RWPE1 (cell line): ENCODE data around the gene CRHR2.

ENCODE experiments used
- CTCF ChIA-PET: fragments of 350-600 bp; sonication (Branson Sonifier 250); formaldehyde crosslinking; extraction: SDS; loops from one replicate; lab custom pipeline; 2021; lab: Yijun Ruan, JAX
- POLR2A ChIA-PET: fragments of 400-600 bp; formaldehyde crosslinking; extraction: SDS; loops from one replicate; lab custom pipeline; 2020; ENCODE audit warnings: antibody characterized with exemption; ENCODE audit not compliant: low non-redundant PET; lab: Yijun Ruan, JAX
- DNase-seq: peaks from one replicate; pipeline ENCODE4 v3.0.0; 2012; ENCODE audit warnings: low spot score
- H3K27ac ChIP-seq: fragments of 450-650 bp; 2 replicates; pipeline ENCODE4 v1.5.1; 2017
- TF ChIP-seq, protein P1 (sequence below): fragments of 450-650 bp; conservative IDR thresholded peaks from 2 replicates; pipeline ENCODE4 v1.5.1; 2017; ENCODE audit warnings: low read depth, mild to moderate bottlenecking

The CRHR2 gene

DNA sequence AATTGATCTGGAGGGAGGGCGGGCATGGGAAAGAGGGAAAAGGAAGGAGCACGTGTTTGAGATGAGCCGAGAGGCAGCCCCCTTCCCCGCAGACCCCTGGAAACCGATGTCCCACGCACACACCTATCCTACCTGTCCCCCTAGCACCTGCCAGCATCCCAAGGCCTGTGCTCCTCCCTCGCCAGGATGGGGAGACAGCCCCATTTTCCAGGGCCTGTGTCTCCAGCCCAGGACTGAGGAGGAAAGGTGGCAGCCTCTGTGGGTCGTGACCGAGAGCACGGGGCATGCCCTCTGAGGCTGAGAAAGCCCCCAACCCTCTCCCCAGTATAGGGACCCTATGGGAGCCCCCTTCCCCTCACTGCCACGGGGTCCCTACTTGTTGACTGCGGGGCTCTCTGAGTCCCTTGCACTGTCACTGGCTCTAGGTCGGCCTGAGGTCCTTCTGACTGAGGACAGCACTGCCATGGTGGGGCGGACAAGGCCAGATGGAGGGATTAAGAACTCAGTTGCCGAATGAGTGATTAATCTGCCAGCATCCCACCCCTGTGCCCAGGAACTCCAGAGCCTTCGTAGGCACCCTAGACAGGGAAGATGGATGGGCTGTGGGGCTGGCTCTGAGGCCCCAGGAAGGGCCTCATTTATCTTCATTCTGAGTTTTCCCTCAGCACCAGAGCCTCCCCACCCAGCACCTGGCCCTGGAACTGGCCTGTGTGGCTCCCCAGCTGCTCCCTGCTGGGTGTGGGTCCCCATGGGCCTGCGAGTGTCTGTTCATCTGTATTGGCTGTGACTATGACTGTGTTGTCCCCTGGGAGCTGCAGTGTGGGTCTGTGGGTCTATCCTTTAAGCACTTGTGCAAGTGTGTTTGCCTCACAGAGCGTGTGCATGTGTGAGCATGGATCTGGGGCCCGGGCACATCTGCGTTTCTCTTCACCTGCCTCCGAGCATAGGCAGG is 26.0 kb downstream of the CRHR2 start:
- TF ChIP-seq, protein P1, sequence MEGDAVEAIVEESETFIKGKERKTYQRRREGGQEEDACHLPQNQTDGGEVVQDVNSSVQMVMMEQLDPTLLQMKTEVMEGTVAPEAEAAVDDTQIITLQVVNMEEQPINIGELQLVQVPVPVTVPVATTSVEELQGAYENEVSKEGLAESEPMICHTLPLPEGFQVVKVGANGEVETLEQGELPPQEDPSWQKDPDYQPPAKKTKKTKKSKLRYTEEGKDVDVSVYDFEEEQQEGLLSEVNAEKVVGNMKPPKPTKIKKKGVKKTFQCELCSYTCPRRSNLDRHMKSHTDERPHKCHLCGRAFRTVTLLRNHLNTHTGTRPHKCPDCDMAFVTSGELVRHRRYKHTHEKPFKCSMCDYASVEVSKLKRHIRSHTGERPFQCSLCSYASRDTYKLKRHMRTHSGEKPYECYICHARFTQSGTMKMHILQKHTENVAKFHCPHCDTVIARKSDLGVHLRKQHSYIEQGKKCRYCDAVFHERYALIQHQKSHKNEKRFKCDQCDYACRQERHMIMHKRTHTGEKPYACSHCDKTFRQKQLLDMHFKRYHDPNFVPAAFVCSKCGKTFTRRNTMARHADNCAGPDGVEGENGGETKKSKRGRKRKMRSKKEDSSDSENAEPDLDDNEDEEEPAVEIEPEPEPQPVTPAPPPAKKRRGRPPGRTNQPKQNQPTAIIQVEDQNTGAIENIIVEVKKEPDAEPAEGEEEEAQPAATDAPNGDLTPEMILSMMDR: no peak
- no peak for DNase-seq
- ChIA-PET POLR2A (no interaction called here), CTCF (no interaction called here)
- no peak overlapping the region for H3K27ac ChIP-seq

DNA sequence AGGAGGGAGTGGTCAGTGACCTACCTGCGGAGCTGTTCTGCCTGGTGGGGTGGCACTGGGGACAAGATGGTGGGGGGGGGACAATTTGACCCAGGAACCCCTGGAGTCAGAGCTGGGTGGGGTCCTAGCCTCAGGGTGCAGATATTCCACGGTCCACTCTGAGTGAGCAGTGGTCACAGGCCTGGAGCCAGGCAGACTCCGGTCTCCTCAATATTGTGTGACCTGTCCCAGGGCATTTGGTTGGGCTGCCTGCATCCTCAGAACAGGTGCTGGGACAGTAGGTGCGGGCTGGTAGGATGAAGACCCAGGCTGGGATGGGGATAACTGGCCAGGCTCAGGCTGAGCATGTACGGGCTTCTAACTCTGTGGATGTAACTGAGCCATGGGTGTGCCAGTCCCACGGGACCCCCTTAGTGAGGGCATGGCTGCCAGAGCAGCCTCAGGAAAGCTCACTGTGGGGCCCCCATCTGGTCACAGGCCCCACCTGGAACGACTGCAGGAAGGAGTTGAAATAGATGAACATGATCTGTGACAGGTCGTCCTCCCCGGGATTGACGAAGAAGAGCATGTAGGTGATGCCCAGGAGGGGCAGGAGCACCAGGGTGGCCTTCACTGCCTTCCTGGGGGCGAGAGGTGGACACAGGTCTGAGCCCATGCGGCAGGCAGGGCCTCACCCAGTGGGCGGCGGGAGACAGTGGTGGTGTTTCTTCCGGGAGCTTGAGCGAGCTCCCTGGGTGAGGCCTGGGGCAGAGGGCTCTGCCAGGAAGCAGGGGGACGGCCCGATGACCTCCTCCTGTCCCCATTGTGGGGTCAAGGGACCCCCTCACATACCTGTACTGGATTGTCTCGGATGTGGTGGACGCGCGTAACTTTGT is 26.9 kb downstream of the CRHR2 start:
- ChIA-PET POLR2A (no interaction called here), CTCF (interaction anchor here (0.6 kb wide), 1 partner anchor 8 kb away, joined by 4 read pairs; no protein-coding TSS in a partner anchor)
- no peak overlapping the region for H3K27ac ChIP-seq
- TF ChIP-seq, protein P1: no peak
- DNase-seq: no peak

DNA sequence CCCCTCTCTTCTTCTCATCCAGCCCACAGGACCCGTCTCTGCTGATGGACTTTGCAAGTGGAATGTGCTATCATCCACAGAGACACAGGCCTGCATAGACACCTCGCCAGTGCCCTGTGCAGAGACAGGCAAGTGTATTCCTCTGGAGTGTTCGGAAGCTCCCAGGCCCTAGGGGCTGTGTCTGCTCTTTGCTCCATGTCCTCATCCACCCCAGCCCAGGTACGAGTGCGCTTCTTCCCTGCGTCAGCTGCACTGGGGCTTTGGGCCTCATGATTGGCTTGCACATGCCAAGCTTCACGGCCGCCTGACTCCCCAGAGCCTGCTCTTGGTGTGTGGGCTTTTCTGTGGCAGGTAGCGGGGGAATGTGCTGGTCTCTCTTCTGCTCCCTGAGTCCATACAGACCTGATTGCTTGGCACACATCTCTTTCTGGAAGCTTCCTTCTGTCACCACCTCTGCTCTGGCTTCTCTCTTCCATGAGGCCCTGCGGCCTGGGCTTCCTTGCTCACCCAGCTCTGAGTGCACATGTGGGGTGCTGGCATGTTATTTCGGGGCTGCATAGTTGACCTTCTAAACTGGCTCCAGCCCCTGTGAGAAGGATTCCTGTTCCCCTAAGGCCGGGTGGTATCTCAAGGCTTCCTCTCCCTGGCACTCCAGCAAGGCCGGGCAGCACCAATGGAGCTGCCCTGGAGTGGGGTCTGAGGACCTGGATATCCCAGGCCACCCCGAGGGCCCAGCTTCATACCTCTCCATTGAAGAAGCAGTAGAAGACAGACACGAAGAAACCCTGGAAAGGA is 27.8 kb downstream of the CRHR2 start:
- TF ChIP-seq, protein P1: no peak
- H3K27ac ChIP-seq: no peak overlapping the region
- DNase-seq: no peak
- POLR2A ChIA-PET: no interaction called here
- CTCF ChIA-PET: interaction anchor here (0.6 kb wide), 2 partner anchors 9 to 85 kb away, joined by 3 to 4 read pairs; no protein-coding TSS in a partner anchor

DNA sequence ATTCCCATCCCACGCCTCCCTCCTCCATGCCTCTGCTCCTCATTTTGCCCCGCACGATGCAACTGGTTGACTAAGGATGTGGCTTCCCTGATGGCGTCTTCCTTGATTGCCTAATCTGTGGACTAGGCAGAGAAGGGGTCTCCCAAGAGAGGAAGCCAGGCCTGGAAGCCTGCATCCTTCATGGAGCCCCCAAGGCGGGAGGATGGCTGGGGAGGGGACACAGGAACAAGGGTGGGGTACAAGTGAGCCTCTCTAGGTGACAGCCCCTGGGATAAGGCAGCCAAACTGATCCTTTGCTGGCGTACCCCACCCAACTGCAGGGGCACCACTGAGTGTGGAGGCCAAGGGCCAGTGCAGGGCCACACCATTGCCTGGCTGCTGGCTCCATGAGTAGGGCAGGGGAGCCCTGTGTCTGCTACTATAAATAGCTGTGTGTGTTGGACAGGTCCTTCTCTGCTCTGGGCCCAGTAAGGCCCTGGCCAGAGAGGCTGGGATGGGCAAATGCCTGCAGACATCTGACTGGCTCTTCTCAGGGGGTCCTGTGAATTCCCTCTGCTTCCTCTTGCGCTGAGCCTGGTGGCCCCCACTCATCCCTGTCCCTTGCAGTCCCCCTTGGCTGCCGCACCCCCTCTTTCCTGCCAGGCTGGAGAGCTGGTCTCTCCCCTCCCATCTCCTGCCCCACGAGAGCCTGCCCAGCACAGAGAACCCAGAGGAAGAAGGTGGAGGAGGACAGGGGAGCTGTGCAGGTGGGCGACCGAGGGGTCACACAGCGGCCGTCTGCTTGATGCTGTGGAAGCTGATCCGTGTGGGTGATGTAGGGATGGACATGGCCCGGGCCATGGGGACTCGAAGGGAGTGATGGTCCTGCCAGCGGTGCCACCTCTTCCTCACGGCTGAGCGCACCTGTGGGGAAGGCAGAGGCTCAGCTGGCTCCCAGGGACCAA is 29.3 kb downstream of the CRHR2 start:
- TF ChIP-seq, protein P1: no peak
- CTCF ChIA-PET: no interaction called here
- no peak overlapping the region for H3K27ac ChIP-seq
- POLR2A ChIA-PET: no interaction called here
- DNase-seq: no peak

DNA sequence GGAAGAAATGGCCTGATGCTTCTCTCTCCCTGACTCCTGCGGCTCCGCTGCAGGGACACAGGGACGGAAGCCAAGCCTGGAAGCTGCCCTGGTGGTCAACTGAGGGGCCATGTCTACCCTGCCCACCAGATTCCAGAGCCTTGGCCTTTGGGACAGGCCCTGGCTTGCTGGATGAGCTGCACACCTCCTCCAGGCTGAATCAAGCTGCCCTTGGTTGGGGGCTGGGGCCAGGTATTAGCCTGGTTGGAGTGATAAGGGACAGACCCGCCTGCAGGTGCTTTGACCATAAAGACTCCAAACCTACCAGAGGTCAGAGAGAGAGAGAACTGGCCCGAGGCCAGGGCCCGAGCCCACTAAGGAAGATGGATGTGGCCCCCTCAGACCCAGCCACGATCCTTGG is 30.1 kb downstream of the CRHR2 start:
- CTCF ChIA-PET: no interaction called here
- POLR2A ChIA-PET: no interaction called here
- H3K27ac ChIP-seq: no peak overlapping the region
- TF ChIP-seq, protein P1: no peak
- DNase-seq: no peak
